Right atrium auricular region (tissue), 2 donors: ENCODE results near the gene MAEA. TPM values are rescaled to one million over a fixed set of nuclear protein-coding genes. Genes with fewer than 3 reads are reported as not detected.

Experiments
- DNase-seq: peaks from one replicate; pipeline ENCODE4 v3.0.0-alpha.2; 2019; ENCODE audit warnings: low spot score
- H3K27ac ChIP-seq, 2 donors: fragments of 200-600 bp; sonication (generic); 1 replicate in 1 of 2; 2 replicates in 1 of 2; pipeline ENCODE4 v1.5.1; 2016 to 2019
- H3K27me3 ChIP-seq, 2 donors: fragments of 200-600 bp; sonication (generic); one replicate each; pipeline versions ENCODE4 v1.5.1 to v1.6.0; 2017 to 2019
- H3K36me3 ChIP-seq: fragments of 200-600 bp; sonication (generic); one replicate; pipeline ENCODE4 v1.5.1; 2016
- H3K4me1 ChIP-seq, 2 donors: fragments of 200-600 bp; sonication (generic); one replicate each; pipeline versions ENCODE4 v1.5.1 to v1.6.0; 2017 to 2019
- H3K4me3 ChIP-seq, 2 donors: fragments of 200-600 bp; sonication (generic); 1 replicate in 1 of 2; 2 replicates in 1 of 2; pipeline ENCODE4 v1.5.1; 2017 to 2019; ENCODE audit warnings: mild to moderate bottlenecking in 1 of 2, moderate library complexity in 1 of 2
- H3K9me3 ChIP-seq, 2 donors: fragments of 200-600 bp; sonication (generic); one replicate each; pipeline ENCODE4 v1.5.1; 2019
- total RNA-seq, 2 donors: library from RNA; depleted of rRNA; stranded (reverse); fragments of >200 nt; gene quantifications; one replicate each; pipeline ENCODE4 v1.1.0, GENCODE V29; 2016
- TF ChIP-seq, protein P1 (sequence below), 2 donors: fragments of 200-600 bp; sonication (generic); IDR thresholded peaks; one replicate each; pipeline ENCODE4 v1.5.1; 2019; ENCODE audit warnings: antibody characterized with exemption in 2 of 2

MAEA gene
- total RNA-seq, 2 donors from 2014 or later: 46.0 to 51.7 TPM

DNA sequence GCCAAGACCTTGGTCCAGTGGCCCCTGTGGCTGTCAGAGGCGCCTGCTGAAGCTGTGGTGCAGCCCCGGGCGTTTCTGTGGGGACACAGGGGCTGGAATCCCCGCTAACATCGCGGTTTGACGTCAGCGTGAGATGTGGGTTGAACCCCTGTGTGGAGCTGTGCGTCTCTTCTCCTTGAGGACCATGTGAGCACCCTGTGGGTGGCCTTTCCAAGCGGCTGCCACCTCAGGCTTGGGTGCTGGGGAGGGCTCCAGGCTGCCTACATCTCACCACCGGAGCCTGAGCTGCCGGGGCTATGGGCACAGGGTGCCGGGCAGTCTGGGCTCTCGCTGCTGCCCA lies 85.0 kb downstream of the MAEA start:
- H3K27ac ChIP-seq: no peak overlapping the region
- TF ChIP-seq, protein P1, sequence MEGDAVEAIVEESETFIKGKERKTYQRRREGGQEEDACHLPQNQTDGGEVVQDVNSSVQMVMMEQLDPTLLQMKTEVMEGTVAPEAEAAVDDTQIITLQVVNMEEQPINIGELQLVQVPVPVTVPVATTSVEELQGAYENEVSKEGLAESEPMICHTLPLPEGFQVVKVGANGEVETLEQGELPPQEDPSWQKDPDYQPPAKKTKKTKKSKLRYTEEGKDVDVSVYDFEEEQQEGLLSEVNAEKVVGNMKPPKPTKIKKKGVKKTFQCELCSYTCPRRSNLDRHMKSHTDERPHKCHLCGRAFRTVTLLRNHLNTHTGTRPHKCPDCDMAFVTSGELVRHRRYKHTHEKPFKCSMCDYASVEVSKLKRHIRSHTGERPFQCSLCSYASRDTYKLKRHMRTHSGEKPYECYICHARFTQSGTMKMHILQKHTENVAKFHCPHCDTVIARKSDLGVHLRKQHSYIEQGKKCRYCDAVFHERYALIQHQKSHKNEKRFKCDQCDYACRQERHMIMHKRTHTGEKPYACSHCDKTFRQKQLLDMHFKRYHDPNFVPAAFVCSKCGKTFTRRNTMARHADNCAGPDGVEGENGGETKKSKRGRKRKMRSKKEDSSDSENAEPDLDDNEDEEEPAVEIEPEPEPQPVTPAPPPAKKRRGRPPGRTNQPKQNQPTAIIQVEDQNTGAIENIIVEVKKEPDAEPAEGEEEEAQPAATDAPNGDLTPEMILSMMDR (IDR thresholded peaks at IDR 0.05): no peak
- peaks cover 15% of the 10 kb centered on the region for H3K36me3 ChIP-seq
- H3K4me3 ChIP-seq: no peak overlapping the region
- H3K4me1 ChIP-seq: no peaks in the 10 kb centered on the region
- DNase-seq: no peak
- no peaks in the 10 kb centered on the region for H3K9me3 ChIP-seq
- H3K27me3 ChIP-seq: no peaks in the 10 kb centered on the region

DNA sequence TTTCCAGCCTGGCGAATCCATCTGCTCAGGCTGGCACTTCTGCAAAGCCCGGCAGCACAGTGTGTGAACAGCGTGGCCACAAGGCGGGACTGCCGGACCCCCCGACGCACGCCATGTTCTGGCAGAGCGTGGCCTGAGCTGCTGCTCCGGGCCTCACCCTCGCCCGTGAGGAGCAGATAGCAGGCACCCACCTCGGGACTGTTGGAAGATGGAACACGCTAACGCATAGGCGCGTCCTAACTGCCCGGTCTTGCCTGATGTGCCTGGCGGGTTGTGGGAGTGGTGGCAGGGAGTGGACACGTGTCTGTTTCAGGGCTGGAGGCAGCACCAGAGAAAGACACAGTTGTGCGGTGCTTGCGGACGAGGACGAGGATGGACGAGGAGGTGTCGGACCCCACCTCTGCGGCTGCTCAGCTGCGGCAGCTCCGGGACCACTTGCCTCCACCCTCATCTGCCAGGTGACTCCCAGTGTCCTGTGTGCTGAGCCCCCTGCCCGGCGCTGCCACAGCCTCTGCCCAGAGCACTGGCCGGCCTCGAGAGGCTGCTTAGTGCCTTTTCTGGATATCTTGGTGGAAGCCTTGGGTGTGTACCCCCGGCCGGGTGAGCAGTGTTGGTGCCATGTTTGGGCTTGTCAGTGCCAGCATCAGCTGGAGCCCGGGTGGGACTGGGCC lies 85.5 kb downstream of the MAEA start:
- TF ChIP-seq, protein P1 (IDR thresholded peaks at IDR 0.05): no peak
- H3K4me3 ChIP-seq: no peak overlapping the region
- peaks cover 15% of the 10 kb centered on the region for H3K36me3 ChIP-seq
- H3K9me3 ChIP-seq: no peaks in the 10 kb centered on the region
- no peak overlapping the region for H3K27ac ChIP-seq
- H3K4me1 ChIP-seq: no peaks in the 10 kb centered on the region
- no peak for DNase-seq
- H3K27me3 ChIP-seq: no peaks in the 10 kb centered on the region

DNA sequence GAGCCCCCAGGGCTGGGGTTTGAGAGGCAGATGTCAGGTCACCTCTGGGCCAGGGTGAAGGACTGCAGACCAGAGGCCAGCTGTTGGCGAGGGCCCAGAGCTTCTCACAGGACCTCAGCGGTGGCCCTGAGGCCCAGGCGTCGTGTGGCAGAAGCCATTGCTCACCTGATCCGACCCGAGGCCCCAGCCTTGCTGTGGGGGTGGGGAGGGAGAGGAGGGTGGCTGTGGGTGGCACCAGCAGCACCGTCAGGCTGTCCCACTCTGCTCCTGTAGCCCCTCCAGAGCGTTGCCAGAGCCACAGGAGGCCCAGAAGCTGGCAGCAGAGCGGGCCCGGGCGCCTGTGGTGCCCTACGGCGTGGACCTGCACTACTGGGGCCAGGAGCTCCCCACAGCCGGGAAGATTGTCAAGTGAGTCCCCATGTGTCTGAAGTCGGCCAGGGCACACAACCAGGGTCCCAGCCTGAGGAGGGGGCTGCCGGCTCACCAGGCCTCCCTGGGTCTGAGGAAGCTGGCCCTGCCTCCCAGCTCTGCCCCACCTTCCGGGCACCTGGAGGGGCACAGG lies 86.2 kb downstream of the MAEA start:
- TF ChIP-seq, protein P1 (IDR thresholded peaks at IDR 0.05): no peak
- DNase-seq: no peak
- H3K9me3 ChIP-seq: no peaks in the 10 kb centered on the region
- no peaks in the 10 kb centered on the region for H3K27me3 ChIP-seq
- H3K27ac ChIP-seq: no peak overlapping the region
- no peak overlapping the region for H3K4me3 ChIP-seq
- peaks cover 15% of the 10 kb centered on the region for H3K36me3 ChIP-seq
- H3K4me1 ChIP-seq: no peaks in the 10 kb centered on the region

DNA sequence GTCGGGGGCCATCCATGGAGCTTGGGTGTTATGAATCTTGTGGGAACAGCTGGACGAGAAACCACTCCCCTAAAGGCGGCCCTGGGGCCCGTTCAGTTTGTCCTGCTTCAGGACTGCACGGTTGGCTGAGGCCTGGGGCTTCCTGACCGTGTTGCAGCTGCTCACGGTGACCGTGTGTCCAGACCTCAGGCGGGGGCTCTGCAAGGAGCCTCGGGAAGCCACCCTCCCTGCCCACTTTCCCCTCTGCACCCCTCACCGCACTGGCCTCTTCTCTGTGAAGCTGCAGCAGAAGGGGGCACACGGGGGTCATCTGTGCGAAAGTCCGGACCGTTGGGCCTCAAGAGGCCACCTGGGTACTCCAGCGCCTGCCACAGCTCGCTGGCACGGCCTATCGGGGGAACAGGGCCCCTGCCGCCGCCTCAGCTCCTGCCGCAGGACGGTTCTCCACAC lies 86.7 kb downstream of the MAEA start:
- TF ChIP-seq, protein P1 (IDR thresholded peaks at IDR 0.05): no peak
- H3K4me1 ChIP-seq: no peaks in the 10 kb centered on the region
- H3K27me3 ChIP-seq: no peaks in the 10 kb centered on the region
- H3K9me3 ChIP-seq: no peaks in the 10 kb centered on the region
- H3K36me3 ChIP-seq: peaks cover 15% of the 10 kb centered on the region
- no peak for DNase-seq
- no peak overlapping the region for H3K27ac ChIP-seq
- H3K4me3 ChIP-seq: no peak overlapping the region

DNA sequence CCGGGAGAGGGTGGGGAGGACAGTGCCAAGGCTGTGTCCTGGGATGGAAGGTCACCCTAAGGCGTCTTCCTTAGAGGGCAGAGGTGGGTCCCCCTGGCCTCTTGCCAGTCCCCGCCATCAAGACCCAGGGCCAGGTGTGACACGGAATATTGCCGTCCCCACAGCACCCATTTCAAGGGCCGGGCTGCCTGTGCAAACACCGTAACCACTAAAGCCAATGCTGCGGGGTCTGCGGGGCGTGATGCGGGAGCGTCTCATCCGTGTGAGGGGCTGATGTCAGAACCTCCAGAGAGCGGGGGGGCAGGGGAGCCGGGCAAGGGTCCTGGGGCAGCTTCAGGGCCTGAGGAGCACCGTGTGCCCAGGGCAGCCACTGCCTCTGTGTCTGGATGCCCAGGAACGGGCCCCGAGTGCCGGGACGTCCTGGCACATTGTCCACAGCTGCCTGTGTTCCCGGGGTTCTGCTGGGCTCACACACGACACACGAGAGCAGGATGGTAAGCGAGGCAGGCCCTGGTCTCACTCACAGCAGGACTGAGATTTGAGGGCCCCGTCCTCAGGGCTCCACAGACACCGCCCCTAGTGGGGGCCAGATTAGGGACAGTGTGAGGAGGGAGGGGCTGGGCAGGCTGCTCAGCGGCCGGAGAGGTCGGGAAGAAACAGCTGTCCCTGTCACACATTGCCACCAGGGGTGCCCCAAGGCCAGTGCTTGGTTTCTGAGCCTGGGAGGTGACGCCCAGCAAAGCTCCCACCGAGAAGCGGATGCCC lies 87.3 kb downstream of the MAEA start:
- H3K36me3 ChIP-seq: peaks cover 15% of the 10 kb centered on the region

More for the DNA sequence above, 87.3 kb downstream of the MAEA start:
- no peak overlapping the region for H3K4me3 ChIP-seq
- no peaks in the 10 kb centered on the region for H3K27me3 ChIP-seq
- H3K4me1 ChIP-seq: no peaks in the 10 kb centered on the region
- H3K9me3 ChIP-seq: no peaks in the 10 kb centered on the region
- no peak overlapping the region for H3K27ac ChIP-seq
- TF ChIP-seq, protein P1 (IDR thresholded peaks at IDR 0.05): no peak
- DNase-seq: no peak
